Subcutaneous adipose tissue (tissue), 4 donors: ENCODE measurements around the gene ZNF598. TPM values are rescaled to one million over a fixed set of nuclear protein-coding genes. Genes with fewer than 3 reads are reported as not detected.

Experiments
- CTCF ChIP-seq: fragments of 450-650 bp; IDR thresholded peaks from one replicate; pipeline ENCODE4 v1.5.1; 2016; ENCODE audit warnings: low read depth, mild to moderate bottlenecking, control low read depth, antibody characterized with exemption, moderate library complexity
- total RNA-seq, 4 donors: library from RNA; depleted of rRNA; stranded (reverse); fragments of >200 nt; gene quantifications; one replicate each; pipeline ENCODE4 v1.1.0, GENCODE V29; 2016

ZNF598 gene
- total RNA-seq, 4 donors from 2014 or later, result 13.9 to 45.0 (median 15.0) TPM

GRCh38 chr16:2038382-2039231 lies 29.0 kb upstream of the ZNF598 start:
- no peak for TF ChIP-seq CTCF

GRCh38 chr16:2037647-2038381 lies 28.2 kb upstream of the ZNF598 start:
- no peak for TF ChIP-seq CTCF

GRCh38 chr16:2037115-2037514 lies 27.5 kb upstream of the ZNF598 start:
- no peak for TF ChIP-seq CTCF

- TF ChIP-seq CTCF, result no peak
Measured at GRCh38 chr16:2036200-2036966, 26.8 kb upstream of the ZNF598 start.

GRCh38 chr16:2035431-2036199 lies 26.0 kb upstream of the ZNF598 start:
- TF ChIP-seq CTCF, result no peak

- no peak for TF ChIP-seq CTCF
Measured at GRCh38 chr16:2034696-2035430, 25.2 kb upstream of the ZNF598 start.
